ENCODE data around the gene CDH11.

The CDH11 gene

DNA sequence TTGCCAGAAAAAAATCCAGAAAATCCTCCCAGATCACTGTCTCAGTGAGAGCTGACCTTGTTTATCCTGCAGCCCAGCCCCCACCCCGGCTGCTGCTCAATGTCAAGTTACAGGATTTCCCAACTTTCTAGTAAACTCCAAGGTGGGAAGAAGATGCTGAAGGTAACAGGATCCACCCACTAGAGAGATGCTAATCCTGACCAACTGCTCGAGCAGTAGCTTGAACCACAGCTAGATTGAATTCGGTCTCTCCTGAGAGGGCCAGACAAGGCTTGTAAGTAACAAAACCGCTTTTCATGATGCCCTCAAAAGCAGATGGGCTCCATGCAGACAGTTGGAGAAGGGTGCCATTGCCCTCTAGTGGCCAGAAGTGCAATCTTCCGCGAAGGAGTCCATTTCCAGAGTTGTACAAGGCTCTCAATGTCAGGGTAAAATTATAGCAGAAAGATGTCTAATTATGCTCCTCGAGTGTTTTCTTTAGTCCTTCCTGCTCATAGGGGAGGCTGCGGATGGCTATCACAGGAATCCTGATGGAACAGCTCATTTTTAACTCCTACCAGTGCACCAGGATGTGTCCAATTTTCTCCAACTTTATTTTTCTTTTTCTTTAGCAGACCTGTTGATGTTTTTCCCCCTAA is 3.9 kb downstream of the CDH11 start:
- DNase-seq (ENCODE audit: low spot score): peak; percentile 71

DNA sequence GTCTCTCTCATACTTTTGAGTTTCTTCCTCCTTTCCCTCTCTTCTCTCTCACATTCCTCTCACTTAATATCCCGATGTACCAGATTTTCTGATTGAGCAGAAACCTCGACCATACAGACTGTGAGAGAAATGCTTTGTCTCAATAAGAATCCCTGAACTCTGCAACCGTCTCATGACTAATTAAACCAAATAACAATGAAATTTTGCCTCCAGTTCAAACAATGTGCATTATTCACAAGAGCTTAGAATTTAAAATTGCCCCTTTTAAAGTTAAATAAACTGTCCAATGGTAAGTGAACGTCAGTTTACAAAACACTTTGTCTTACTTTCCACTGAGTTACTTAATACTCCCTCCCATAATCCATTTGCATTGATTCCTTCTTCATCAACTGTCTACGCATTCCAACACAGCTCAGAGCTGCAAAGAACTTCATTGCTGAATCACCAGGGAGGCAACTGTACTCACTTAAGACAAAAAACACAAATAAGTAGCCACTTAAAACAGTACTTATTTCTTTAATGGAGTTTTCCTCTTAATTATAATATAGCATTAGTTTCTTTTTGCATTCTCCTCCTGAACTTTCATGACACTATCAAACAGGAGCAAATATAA is 4.9 kb downstream of the CDH11 start:
- no peak for DNase-seq (ENCODE audit: low spot score)

DNA sequence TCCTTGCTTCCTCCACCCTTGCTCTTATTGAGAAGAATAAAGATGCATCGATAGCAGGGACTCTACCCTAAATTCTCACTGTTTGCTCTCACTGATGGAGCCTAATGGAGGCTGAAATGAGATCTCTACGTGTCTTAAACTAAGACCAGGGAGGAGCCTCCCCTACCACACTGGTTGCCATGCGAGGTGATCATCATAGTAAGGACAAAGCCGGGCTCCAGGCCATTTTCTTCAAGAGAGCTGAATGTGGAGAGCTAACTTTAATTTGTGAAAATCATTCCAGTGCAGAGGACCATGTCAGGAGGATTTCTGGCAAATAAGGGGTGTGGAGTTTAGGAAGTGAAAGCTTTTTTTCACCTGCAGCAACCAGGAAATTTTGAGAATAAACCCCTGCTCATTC is 5.6 kb downstream of the CDH11 start:
- no peak for DNase-seq (ENCODE audit: low spot score)

DNA sequence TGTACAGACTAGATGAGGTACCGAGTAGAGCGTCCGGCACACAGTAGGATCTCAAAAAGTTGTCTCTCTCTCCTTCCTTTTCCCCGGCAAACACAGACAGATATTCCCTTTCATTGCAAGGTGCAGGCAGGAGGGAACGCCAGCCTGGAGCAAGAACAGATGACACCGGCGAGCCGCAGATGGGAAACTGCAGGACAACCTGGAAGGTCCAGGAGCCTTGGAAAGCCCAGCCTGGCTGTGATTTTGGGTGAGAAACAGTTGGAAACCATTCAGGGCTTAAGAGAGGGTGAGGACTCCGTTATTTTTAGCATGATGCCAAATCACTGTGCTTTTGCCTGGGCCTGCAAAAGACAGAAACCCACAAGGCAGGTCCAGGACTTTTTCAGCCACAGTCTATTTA is 7.3 kb downstream of the CDH11 start:
- no peak for DNase-seq (ENCODE audit: low spot score)

DNA sequence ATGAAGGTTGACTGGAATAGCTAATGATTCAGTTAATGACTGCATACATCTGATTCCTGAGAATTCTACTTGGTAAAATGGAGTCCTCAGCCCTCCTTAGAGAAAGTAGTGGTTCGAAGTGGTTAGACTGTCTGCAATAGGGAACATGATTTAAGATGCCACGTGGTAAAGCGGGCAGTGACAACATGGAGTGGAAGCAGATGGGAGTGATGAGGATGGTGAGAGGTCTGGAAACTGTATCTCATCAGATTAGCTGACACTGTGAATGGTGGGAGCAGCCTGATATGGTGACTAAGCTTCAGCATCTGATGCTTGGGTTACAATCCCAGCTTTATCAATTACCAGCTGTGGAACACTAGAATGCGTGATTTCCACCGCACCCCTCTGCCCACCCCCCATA is 8.4 kb downstream of the CDH11 start:
- no peak for DNase-seq (ENCODE audit: low spot score)

DNA sequence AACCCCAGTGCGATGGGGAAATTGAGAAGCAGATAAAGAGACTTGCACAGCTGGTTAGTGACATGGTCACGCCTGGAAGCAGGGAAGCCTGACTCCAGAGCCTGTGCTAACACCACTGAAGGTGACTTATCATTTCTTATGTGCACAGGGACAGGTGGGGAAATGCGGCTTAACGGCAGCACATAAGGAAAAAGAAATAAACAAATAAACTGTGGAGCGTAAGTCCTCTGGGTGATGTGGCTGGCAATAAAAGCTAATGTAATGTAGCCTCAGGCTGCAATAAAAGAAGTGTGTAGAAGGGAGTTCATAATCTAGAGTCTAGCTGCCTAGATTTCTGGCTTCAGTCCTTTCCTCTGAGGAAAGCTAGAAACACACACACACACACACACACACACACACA is 10.6 kb downstream of the CDH11 start:
- DNase-seq (ENCODE audit: low spot score): no peak

DNA sequence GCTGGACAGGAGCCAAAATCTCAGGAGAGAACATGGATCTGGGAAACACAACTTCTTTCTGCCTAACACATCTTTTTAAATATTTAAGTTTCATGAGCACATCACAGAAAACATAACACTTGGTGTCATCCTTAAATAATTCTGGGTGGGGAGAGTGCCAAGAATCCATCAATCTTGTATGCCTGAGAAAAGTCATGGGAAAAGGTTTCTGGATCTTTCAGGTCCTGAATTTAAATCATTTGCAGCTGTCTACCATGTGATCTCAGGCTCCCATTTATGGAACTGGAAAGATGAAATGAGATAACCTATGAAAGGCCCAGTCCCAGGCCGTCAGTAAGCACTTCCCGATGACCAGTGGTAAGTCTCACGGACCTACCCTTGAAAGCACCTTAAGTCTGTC is 15.1 kb downstream of the CDH11 start:
- no peak for DNase-seq (ENCODE audit: low spot score)

DNA sequence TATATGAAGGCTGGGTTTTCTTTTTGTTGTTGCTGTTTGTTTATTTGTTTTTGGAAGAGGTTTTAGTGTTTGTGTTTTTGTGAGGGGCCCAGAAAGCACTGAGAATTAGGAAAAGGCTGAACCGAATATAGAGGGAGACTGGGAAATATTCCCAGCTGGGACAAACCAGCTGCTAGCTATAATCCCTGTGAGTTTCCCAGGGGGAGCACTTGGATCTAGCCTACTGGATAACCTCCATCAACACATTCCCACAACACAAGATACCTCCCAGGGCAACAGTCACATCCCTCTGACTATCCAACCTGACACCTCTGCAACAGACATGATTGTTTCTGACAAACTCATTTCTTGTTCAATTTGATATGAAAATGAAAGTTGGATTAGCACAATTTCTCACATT is 16.7 kb downstream of the CDH11 start:
- DNase-seq (ENCODE audit: low spot score): no peak

DNA sequence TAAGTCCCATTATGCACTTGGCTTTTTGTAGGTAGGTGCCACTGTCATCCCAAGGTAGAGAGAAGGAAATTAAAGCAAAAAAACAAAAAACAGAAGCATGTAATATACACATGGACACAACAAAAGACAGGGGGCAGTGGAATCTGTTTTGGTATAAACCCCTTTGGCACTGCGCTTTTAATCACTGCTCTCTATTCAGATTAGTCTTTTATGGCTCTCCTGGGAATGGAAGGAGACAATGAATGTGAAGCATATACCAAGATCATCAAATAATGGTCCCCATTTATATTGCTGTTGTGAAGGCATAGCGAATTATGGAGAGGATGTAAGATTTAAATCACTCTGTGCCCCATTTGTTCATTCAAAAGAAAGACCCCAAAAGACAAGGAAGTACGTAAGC is 17.4 kb downstream of the CDH11 start:
- no peak for DNase-seq (ENCODE audit: low spot score)

DNA sequence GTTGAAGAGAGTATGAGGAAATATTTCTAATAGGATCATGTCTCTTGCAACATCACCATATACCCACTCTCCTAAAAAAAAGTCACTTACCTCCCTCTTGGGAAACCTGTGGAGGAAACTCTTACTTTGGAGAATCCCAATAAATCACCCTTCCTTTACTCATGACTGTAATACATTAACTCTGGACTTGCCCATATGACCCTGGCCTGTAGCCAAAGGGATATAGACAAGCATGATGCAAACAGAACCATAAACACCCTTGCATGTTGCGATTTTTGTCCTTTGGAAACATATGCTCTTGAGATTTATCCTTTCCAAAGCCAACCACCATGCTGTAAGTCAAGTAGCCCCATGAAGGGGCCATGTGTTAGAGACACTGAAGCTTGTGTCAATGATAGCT is 19.5 kb downstream of the CDH11 start:
- no peak for DNase-seq (ENCODE audit: low spot score)

DNA sequence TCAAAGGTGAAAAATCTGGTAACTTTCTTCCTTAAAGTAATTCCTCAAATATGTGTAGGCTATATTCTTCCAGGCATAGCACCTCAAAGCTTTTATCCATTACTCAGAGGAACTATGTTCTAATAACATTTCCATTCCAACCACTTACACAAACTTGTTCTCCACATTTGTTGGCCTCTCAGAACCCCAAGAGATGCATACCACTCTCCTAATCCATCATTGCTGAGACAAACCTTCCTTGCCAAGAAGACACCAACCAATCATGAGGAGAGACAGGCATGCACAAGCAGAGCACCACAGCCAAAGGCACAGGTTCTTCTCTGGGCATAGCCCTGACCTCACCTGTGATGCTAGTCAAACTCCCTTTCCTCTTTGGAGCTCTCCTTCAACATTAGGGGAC is 20.9 kb downstream of the CDH11 start:
- no peak for DNase-seq (ENCODE audit: low spot score)

DNA sequence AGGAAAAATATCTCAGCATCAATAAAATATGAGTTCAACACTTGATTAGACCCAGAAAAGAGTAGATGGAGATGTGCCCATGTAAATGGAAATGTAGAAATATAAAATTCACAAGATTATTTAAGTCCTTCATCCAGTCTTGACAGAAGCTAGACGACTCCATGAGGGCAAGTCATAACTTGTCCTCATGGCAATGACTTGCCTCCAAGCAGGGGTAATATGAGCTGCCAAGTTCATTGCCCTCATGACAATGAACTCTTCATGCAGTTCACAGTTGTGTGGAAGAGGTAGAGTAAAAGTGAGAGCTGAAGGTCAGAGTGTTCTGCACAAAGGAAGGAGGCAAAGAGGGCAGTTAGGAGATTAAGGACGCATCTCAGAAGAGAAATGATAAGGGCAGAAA is 22.3 kb downstream of the CDH11 start:
- no peak for DNase-seq (ENCODE audit: low spot score)

DNA sequence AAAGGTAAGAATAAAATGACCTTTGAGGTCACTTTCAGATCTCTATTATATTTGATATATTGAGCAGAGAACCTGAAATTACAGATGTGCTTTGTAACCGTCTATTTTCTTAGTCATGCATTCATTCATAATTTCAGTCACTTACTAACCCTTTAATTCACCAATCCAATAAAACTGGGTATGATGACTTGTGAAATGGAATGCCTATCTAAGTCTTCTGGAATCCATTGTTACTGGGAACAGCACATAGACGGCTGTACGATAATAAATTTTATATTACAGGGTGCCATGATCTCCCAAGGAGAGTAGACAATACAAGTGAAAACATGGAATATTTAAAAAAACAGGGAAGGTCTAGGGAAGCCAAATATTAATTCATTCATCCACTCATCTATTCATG is 22.9 kb downstream of the CDH11 start:
- DNase-seq (ENCODE audit: low spot score): no peak

DNA sequence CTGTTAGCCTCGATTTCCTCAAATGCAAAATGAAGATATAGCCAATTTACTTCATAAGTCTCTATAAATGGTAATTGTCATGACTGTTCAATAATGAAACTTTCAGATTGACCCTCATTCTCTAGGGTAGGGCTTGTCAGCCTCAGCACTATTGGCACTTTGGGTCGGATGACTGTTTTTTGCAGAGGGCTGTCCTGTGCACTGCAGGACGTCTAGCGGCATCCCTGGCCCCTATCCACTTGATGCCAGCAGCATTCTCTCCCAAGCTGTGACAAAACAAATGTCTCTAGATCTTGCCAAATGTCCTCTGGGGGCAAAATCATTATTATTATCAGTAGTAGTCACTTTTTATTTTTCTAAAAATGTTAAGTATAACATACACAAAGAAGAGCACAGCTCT is 24.6 kb downstream of the CDH11 start:
- DNase-seq (ENCODE audit: low spot score): no peak

DNA sequence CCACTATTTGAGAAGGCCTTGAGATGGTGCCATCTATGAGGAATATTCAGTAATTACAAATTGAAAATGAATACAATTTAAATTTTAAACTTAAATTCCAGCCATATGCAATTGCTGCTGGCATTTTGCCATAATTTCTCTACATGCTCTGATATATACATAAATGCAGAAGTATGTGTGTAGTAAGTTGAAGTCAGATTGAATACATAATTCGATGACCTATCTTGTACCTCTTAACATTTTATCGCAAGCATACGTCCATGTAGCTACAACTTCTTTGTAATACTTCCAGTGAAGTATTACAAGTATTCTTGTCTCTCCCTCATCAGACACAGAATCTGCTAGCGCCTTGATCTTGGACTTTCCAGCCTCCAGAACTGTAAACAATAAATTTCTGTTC is 26.0 kb downstream of the CDH11 start:
- no peak for DNase-seq (ENCODE audit: low spot score)

DNA sequence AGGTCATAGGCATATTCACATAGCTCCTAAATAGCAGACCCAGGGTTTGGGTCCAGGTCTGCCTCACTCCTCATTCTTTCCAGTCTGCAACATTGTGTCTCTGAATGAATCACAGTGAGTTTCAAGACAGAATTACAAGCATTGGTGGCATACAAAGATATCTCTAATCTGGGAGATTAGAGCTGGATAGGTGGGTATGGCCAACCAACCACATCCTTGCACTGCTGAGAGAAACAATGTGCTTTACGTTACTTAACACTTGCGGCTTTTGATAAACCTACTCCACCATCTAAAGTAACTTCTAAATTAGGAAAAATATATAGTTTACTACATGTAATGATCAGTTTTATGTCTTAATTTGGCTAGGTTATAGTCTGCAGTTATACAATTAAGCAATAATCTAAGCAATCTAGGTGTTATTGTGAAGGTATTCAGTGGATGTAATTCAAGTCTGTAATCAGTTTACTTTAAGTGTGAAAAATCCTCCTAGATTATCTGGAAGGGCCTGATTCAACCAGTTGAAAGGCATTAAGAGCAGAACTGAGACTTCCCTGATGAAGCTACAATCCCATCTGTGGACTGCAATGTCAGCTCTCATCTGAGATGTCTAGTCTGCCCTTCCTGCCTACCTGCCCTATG is 26.7 kb downstream of the CDH11 start:
- DNase-seq (ENCODE audit: low spot score): no peak

DNA sequence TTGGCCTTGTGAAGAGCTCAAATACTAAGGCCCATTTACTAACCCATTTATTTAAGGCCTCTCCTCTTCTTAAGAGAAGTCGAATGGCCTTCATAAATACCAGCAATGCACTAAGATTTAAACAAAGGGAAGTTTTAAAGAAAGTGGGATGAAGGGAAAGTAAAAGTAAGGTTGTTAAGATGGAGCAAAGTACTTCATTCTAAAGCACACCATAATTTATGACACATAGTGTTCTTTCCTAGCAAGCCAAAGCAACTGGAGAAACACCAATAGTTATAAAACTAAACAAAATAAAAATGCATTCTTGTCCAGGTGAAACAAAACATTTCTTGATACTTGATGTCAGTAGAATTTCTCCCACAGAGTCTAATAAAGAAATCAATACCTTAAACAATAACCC is 27.9 kb downstream of the CDH11 start:
- DNase-seq (ENCODE audit: low spot score): no peak

DNA sequence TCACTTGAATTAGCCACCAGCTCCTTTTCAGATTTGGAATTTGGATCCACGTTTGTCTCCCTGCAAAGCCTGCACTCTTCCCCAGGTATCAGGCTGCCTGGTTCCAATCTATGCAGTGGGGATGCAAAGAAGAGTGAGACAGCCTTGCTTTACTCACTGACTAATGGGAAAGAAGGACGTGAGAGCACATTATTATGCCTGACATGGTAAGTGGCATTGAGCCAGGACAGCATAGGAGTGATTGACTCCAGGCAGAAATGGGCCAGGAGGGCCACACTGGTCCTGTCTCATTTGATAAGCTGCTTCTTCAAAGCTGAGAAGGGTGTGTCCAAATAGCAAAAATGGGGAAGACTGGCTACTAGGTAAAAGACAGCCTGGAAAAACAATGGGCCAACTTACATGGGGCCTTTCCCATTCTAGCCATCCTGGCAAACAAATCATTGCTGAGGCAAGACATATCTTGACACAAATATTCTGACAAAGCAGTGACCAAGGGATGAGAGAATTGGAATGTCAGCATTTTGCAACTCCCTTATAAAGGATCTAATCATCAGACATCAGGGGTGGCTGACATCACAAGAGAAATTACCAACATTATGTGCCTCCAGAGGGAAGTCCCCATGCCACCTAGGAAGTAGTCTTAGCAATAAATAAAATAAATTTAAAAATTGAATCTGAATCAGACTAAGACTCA is 38.6 kb downstream of the CDH11 start:
- DNase-seq (ENCODE audit: low spot score): no peak

DNA sequence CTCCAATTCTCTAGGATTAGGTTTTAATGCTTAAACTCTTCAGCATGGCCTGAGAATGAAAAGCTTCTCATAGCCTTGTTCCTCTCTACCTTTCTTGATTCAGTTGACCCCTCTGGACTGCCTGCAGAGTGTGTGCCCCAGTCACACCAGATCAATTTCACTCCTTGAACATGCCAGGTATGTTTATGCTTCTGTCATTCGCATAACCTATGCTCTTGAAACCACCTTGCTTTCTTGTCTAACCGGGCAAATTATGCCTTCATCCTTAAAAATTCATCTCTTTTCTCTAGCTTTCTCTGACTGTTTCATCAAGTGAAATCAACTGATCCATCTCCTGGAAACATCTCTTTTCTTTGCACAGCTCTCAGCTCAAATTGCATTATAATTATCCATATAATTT is 42.3 kb downstream of the CDH11 start:
- no peak for DNase-seq (ENCODE audit: low spot score)

DNA sequence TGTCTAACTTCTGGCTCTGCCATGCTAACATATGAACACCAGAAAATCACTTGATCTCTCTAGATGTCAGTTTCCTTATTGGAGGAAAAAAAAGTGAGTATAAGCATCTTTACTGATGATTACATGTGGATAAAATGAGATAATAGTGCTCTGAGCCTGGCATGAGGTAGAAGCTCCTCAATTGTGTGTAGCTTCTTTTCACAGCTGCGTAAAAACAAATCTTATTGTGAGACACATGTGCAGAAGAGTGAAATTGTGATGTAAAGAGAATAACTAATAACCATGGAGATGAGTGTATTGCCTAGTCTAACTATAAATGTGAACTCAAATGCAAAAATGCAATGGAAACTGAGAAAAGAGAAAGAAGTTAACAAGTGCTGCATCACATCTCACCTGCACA is 44.7 kb downstream of the CDH11 start:
- DNase-seq (ENCODE audit: low spot score): no peak

DNA sequence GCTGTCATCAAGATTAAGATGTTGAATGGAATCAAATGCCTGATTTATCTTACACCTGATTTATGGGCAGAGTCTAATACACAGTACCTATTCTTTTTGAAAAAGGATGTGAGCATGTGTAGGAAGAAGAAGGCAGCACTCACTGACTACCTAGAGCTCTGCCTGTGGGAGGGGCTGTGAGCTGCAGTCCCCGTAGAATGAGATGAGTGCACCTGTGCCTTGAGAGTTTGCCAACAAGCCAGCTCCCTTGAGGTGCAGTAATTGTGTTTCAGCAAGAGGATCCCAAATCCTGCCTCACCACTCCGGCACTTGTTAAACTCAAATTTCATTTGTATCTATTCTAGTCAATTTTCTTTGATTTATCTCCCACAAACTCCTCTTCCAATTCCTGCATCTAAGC is 46.0 kb downstream of the CDH11 start:
- DNase-seq (ENCODE audit: low spot score): no peak

DNA sequence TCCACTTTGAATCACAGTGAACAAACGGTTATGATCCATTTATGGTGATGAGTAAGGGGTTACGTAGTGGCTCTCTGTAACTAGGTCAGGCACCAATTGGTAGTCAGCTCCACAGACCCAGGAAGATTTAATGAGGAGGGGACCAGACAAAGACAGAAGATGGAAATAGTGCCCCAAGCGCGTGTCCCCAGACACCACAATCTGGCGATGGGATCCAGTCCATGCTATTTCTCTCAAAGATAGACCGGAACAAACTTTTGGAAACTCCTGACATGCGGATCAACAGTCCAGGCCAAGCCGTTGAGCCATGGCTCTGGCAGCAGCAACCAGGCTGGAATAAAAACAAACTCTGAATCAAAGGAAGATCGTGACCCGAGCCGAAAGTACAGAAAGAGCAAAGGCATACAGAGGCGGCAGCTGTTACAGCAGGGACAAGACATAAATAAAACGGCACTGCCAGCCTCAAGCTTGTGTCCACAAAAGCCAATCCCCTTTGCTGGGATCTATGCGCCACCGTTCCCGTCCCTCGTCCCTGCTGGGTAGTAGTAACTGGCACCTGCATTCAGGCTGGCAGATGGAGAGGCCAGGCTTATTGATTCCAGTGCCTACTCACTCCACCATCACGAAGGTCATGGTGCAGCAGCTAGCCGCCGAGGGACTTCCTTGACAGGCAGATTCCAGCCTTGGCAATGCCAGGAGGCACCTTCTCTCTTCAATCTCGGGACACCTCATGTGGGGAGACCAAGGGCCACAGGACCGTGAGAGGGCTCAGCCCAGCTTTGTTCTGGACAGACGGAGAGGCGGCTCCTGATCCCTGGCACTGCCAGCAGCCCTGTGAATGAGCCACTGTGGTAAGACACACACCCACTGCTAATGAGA is 50.2 kb downstream of the CDH11 start:
- DNase-seq (ENCODE audit: low spot score): no peak
